Right atrium auricular region (tissue), 2 donors: ENCODE results near the gene POLR3B. TPM values are rescaled to one million over a fixed set of nuclear protein-coding genes. Genes with fewer than 3 reads are reported as not detected.
"Not testable (repeated sequence)": the region's sequence is repeated elsewhere in the genome, so short reads cannot be mapped to it uniquely, and the experiment has no call there.

Experiments used
- DNase-seq: peaks from one replicate; pipeline ENCODE4 v3.0.0-alpha.2; 2019; ENCODE audit warnings: low spot score
- H3K27ac ChIP-seq, 2 donors: fragments of 200-600 bp; sonication (generic); 1 replicate in 1 of 2; 2 replicates in 1 of 2; pipeline ENCODE4 v1.5.1; 2016 to 2019
- H3K27me3 ChIP-seq, 2 donors: fragments of 200-600 bp; sonication (generic); one replicate each; pipeline versions ENCODE4 v1.5.1 to v1.6.0; 2017 to 2019
- H3K36me3 ChIP-seq: fragments of 200-600 bp; sonication (generic); one replicate; pipeline ENCODE4 v1.5.1; 2016
- H3K4me1 ChIP-seq, 2 donors: fragments of 200-600 bp; sonication (generic); one replicate each; pipeline versions ENCODE4 v1.5.1 to v1.6.0; 2017 to 2019
- H3K4me3 ChIP-seq, 2 donors: fragments of 200-600 bp; sonication (generic); 1 replicate in 1 of 2; 2 replicates in 1 of 2; pipeline ENCODE4 v1.5.1; 2017 to 2019; ENCODE audit warnings: mild to moderate bottlenecking in 1 of 2, moderate library complexity in 1 of 2
- H3K9me3 ChIP-seq, 2 donors: fragments of 200-600 bp; sonication (generic); one replicate each; pipeline ENCODE4 v1.5.1; 2019
- total RNA-seq, 2 donors: library from RNA; depleted of rRNA; stranded (reverse); fragments of >200 nt; gene quantifications; one replicate each; pipeline ENCODE4 v1.1.0, GENCODE V29; 2016
- TF ChIP-seq, protein P1 (sequence below), 2 donors: fragments of 200-600 bp; sonication (generic); IDR thresholded peaks; one replicate each; pipeline ENCODE4 v1.5.1; 2019; ENCODE audit warnings: antibody characterized with exemption in 2 of 2

Gene POLR3B
- total RNA-seq, 2 donors from 2014 or later: 6.0 to 10.7 TPM

GRCh38 chr12:106378788-106379187, 21.2 kb downstream of the POLR3B start:
- Histone ChIP-seq H3K36me3 (peaks cover 49% of the 10 kb centered on the region), H3K27me3 (no peaks in the 10 kb centered on the region), H3K9me3 (peaks cover 0 to 8% of the 10 kb centered on the region in 2 donors), H3K27ac (no peak overlapping the region), H3K4me1 (no peaks in the 10 kb centered on the region), H3K4me3 (no peak overlapping the region)
- no peak for DNase-seq
- TF ChIP-seq, protein P1, sequence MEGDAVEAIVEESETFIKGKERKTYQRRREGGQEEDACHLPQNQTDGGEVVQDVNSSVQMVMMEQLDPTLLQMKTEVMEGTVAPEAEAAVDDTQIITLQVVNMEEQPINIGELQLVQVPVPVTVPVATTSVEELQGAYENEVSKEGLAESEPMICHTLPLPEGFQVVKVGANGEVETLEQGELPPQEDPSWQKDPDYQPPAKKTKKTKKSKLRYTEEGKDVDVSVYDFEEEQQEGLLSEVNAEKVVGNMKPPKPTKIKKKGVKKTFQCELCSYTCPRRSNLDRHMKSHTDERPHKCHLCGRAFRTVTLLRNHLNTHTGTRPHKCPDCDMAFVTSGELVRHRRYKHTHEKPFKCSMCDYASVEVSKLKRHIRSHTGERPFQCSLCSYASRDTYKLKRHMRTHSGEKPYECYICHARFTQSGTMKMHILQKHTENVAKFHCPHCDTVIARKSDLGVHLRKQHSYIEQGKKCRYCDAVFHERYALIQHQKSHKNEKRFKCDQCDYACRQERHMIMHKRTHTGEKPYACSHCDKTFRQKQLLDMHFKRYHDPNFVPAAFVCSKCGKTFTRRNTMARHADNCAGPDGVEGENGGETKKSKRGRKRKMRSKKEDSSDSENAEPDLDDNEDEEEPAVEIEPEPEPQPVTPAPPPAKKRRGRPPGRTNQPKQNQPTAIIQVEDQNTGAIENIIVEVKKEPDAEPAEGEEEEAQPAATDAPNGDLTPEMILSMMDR (IDR thresholded peaks at IDR 0.05): no peak

GRCh38 chr12:106380954-106381353, 23.4 kb downstream of the POLR3B start:
- TF ChIP-seq, protein P1 (IDR thresholded peaks at IDR 0.05): no peak
- H3K4me3 ChIP-seq: no peak overlapping the region
- H3K9me3 ChIP-seq: peaks cover 0 to 8% of the 10 kb centered on the region in 2 donors
- no peak for DNase-seq
- H3K36me3 ChIP-seq: peaks cover 54% of the 10 kb centered on the region
- H3K27ac ChIP-seq: no peak overlapping the region
- no peaks in the 10 kb centered on the region for H3K4me1 ChIP-seq
- no peaks in the 10 kb centered on the region for H3K27me3 ChIP-seq

DNA sequence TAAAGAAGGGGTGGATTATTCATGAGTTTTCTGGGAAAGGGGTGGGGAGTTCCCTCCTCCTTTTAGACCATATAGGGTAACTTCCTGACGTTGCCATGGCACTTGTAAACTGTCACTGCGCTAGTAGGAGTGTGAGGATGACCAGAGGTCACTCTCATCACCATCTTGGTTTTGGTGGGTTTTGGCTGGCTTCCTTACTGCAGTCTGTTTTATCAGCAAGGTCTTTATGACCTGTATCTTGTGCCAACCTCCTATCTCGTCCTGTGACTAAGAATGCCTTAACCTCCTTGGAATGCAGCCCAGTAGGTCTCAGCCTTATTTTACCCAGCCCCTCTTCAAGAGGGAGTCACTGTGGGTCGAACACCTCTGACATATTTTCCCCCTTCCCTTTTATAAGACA, 24.3 kb downstream of the POLR3B start:
- H3K27ac ChIP-seq, H3K9me3 ChIP-seq, H3K4me1 ChIP-seq, H3K4me3 ChIP-seq, DNase-seq, H3K27me3 ChIP-seq: not testable (repeated sequence)
- peaks cover 50% of the 10 kb centered on the region for H3K36me3 ChIP-seq

DNA sequence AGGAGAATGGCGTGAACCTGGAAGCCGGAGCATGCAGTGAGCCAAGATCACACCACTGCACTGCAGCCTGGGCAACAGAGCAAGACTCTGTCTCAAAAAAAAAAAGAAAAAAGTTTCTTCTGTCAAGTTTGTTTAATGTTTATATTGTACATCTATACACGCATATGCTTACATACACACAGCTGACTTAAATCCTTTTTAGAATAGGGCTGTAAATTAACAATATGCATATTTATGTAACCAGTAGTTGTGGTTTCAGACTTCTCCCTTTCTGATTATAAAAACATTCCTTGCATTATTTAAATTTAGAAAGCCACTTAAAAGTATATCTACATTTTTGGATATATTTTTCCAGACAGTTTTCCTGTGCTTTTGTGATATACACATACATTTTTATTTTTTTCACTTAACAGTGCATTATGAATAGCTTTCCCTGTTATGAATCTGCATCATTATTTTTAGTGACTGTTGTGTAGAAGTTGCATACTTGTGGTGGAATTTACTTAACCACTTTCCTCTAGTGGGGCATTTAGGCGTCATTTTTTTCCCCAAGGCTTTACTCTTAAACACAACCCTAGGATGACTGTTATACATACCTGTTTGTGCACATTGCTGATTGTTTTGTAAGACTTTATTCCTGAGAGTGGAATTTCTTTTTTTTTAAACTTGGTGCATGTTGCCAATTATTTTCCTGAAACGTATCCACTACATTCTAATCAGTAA, 29.4 kb downstream of the POLR3B start:
- H3K9me3 ChIP-seq: peaks cover 0 to 7% of the 10 kb centered on the region in 2 donors
- DNase-seq: no peak
- TF ChIP-seq, protein P1 (IDR thresholded peaks at IDR 0.05): no peak
- no peak overlapping the region for H3K4me3 ChIP-seq
- no peaks in the 10 kb centered on the region for H3K4me1 ChIP-seq
- peaks cover 13% of the 10 kb centered on the region for H3K36me3 ChIP-seq
- no peaks in the 10 kb centered on the region for H3K27me3 ChIP-seq
- no peak overlapping the region for H3K27ac ChIP-seq

DNA sequence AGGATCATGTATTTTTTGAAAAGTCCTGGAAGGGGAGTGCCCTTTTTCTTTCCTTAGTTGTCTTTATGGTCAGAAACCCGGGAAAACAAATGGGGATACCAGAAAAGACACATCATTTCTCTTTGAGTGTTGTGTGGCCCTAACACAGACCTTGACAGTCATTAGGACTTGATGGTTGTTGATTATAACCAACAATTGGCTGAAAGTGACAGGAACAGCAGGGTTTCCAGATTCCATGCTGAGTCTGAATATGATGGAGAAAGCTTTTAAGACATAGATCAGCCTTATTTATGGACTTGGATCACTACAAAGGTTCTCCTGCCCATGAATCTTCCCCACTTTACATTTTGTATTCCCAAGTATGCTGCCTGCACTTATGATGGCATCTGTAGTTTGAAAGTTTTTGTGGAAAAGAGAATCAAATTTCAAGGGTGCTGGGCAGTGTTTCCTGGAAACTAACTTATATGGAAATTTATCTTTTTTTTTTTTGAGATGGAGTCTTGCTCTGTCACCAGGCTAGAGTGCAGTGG, 30.4 kb downstream of the POLR3B start:
- H3K36me3 ChIP-seq: peaks cover 10% of the 10 kb centered on the region
- TF ChIP-seq, protein P1 (IDR thresholded peaks at IDR 0.05): no peak
- no peak overlapping the region for H3K27ac ChIP-seq
- H3K9me3 ChIP-seq: no peaks in the 10 kb centered on the region
- no peak for DNase-seq
- no peaks in the 10 kb centered on the region for H3K27me3 ChIP-seq
- H3K4me1 ChIP-seq: no peaks in the 10 kb centered on the region
- no peak overlapping the region for H3K4me3 ChIP-seq

DNA sequence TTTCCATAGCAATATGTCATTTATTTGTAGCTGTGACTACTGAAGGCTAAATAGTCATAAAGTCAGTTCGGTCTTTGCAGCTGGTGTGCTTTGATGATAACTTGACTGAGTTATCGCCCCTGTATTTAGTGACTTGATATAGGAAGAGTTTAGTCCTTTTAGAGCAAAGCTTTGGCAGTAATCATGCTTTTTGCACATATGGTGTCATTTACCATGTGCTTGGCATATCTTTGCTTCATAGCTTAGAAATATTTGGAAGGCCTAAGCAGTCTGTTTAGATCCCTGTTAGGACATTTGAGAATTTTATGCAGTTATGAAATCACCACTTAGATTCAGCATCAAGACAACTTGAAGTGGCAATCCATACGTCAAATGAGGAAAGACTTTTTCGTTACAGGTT, 31.6 kb downstream of the POLR3B start:
- no peak overlapping the region for H3K4me3 ChIP-seq
- no peaks in the 10 kb centered on the region for H3K9me3 ChIP-seq
- no peak overlapping the region for H3K27ac ChIP-seq
- H3K27me3 ChIP-seq: no peaks in the 10 kb centered on the region
- H3K36me3 ChIP-seq: peaks cover 13% of the 10 kb centered on the region
- TF ChIP-seq, protein P1 (IDR thresholded peaks at IDR 0.05): no peak
- DNase-seq: no peak
- H3K4me1 ChIP-seq: no peaks in the 10 kb centered on the region
